ENCODE data around the gene TJP2. TPM values are rescaled to one million over a fixed set of nuclear protein-coding genes. Genes with fewer than 3 reads are reported as not detected.

Gene TJP2
- total RNA-seq, 2 donors from 2014 or later, result 46.2 to 51.6 TPM

- intact Hi-C loops (cut with DNase I), result no loop called here
- no peak for ATAC-seq
- DNase-seq, result no peak
These were observed 10.2 kb downstream of the TJP2 start for GRCh38 chr9:69184266-69184665.

- DNase-seq (no peak), ATAC-seq (peak; percentile 44 to 68)
- intact Hi-C loops (cut with DNase I), result no loop called here
These were observed 12.9 kb downstream of the TJP2 start for GRCh38 chr9:69186841-69187611.

- ATAC-seq, result no peak
- no peak for DNase-seq
- intact Hi-C loops (cut with DNase I), result no loop called here
These were observed 14.9 kb downstream of the TJP2 start for GRCh38 chr9:69188975-69189374.

DNA sequence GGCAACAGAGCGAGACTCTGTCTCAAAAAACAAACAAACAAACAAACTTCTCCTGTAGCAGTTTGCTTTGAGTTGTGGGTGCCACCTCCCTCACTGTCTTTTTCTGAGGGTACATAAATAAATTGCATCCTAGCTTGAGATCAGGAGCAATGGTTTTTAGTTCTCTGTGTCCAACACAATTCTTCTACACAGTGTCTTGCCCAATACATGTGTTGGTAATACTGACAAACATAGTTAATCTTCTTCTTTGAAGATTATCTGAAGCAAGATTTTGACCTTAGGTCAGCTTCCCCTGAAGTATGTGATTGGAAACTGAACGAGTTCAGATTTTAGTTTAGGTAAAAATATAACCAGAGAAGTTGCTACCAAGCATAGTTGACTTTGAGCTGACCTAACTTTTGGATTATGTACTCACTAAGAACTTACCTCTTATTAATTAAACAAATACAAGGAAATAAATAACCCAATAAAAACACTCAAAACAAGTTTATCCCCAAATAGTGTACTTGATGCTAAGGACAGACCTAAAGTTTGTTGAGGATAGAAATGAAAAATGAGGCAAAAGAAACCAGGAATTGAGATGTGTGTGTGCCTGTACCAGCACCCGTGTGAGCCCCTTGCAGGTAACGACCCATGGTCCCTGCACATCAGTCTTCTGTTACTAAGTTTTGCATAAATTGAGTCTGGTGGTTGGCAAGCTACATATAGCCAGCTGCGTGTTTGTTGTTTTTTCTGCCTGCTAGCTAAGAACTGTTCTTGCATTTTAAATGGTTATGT, 16.2 kb downstream of the TJP2 start:
- no peak for DNase-seq
- no peak for ATAC-seq
- intact Hi-C loops (cut with DNase I), result loop anchor here (5.0 to 10.0 kb wide), 3 partner anchors 55 to 153 kb away; partner anchors contain the start of gene FXN (in 1 of the 2)

GRCh38 chr9:69190863-69191181, 16.7 kb downstream of the TJP2 start:
- ATAC-seq (no peak), DNase-seq (no peak)
- intact Hi-C loops (cut with DNase I), result loop anchor here (5.0 to 10.0 kb wide), 3 partner anchors 56 to 154 kb away; partner anchors contain the start of gene FXN (in 1 of the 2)

DNA sequence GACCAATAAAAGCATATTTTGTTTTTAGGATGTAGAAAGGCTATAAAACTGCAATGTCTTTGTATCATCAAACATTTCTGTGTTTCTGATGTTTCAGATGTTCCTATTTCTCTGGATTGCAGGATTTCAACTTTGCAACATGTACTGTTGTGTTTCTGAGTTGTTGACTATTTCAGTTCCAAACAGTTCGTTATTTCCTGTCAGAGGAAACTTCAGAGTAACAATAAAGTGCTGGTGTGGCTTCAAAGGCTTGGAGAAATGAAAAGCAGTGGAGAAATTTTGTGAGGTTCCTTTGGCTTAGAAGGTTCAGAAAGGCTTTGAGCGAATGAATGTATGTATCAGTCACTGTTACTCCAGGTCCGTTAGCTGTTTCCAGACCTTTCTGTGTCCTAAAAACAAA, 17.2 kb downstream of the TJP2 start:
- ATAC-seq, result no peak
- intact Hi-C loops (cut with DNase I), result loop anchor here (5.0 to 10.0 kb wide), 3 partner anchors 56 to 154 kb away; partner anchors contain the start of gene FXN (in 1 of the 2)

DNA sequence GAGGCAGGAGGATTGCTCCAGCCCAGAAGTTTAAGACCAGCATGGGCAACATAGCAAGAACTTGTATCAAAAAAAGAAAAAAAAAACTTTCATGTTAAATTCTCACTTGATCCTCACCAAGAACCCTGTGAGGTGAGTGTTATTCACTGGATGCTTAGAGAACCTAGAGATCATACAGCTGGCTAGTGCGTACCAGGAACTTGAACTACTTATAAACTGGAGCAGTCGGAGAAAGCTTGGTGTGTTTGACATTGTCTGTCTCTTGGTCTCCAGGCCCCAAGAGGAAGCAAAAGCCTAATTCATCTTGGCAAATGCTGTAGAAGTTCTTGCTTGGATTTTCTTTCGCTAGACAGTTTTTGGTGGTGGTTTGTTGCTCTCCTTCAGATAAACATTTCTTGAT, 18.1 kb downstream of the TJP2 start:
- ATAC-seq, result no peak
- intact Hi-C loops (cut with DNase I), result loop anchor here (5.0 to 10.0 kb wide), 3 partner anchors 57 to 155 kb away; partner anchors contain the start of gene FXN (in 1 of the 2)

More for the DNA sequence above, 17.2 kb downstream of the TJP2 start:
- DNase-seq, result no peak

GRCh38 chr9:69193685-69194032, 19.6 kb downstream of the TJP2 start:
- no peak for ATAC-seq
- intact Hi-C loops (cut with DNase I), result loop anchor here (1.0 to 10.0 kb wide), 4 partner anchors 59 to 156 kb away; partner anchors contain the start of gene FXN (in 1 of the 2)
- no peak for DNase-seq

More for the DNA sequence above, 18.1 kb downstream of the TJP2 start:
- DNase-seq, result no peak

- intact Hi-C loops (cut with DNase I), result loop anchor here (5.0 to 10.0 kb wide), 3 partner anchors 60 to 158 kb away; partner anchors contain the start of gene FXN (in 1 of the 2)
- DNase-seq (no peak), ATAC-seq (no peak)
These were observed 20.8 kb downstream of the TJP2 start for GRCh38 chr9:69194702-69195418.

DNA sequence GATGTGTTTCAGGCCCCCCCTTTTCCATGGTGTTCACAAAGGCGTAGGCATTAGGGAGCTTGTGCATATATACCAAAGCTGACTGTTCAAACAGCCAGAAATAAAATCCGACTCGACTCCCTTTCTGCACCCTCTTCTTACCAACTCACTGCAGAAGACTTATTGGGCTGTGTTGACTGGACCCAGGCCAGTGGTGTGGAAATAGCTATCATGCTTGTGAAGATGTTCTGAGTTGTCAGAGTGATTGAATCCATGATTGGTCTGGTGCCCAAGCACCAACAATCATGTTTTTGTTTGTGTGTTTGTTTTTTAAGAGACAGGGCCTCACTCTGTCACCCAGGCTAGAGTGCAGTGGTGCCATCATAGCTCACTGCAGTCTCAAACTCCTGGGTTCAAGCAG, 21.6 kb downstream of the TJP2 start:
- DNase-seq (no peak), ATAC-seq (peak; percentile 22 to 25)
- intact Hi-C loops (cut with DNase I), result loop anchor here in 1 of 2 donors (10.0 kb wide), 1 partner anchor 61 kb away; no protein-coding TSS in a partner anchor

- peak in 1 of 2 donors; percentile 19 for ATAC-seq
- intact Hi-C loops (cut with DNase I), result loop anchor here in 1 of 2 donors (10.0 kb wide), 1 partner anchor 63 kb away; no protein-coding TSS in a partner anchor
- no peak for DNase-seq
These were observed 23.6 kb downstream of the TJP2 start for GRCh38 chr9:69197687-69198086.

GRCh38 chr9:69198521-69199220, 24.6 kb downstream of the TJP2 start:
- DNase-seq (no peak), ATAC-seq (peak in 1 of 2 donors; percentile 21)

DNA sequence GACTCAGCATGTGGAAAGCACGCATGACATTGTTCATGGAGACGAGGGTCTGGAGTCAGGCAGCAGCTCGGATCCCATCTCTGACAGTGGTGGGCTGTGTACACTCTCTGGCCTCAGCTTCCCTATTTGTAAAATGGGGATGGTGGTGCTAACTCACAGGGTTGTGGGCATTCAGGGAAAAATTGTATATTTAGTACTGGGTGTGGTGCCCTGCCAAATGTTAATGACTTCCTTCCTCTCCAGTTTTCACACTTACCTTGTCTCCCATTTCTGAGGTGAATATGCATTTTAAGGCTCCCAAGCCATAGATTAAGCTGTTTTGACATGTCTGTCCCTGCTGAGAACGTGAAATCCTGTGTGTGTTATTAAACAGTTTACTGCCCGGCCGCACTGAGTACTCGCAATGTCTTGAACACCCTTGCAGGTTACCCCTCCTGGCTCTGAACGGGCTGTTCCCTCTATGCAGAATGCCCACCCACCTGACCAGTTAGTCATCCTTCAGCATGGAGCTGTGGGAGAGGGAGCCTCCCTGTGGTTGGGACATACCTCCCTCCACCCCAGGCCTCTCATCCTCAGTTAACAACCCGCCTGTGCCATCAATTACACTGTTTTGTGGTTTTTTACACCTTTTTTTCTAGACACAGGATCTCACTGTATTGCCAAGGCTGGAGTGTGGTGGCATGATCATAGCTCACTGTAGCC, 25.8 kb downstream of the TJP2 start:
- ATAC-seq (peak; percentile 38 to 68), DNase-seq (peak; percentile 45)

More at GRCh38 chr9:69198521-69199220, 24.6 kb downstream of the TJP2 start:
- intact Hi-C loops (cut with DNase I), result loop anchor here in 1 of 2 donors (10.0 kb wide), 1 partner anchor 64 kb away; no protein-coding TSS in a partner anchor

DNA sequence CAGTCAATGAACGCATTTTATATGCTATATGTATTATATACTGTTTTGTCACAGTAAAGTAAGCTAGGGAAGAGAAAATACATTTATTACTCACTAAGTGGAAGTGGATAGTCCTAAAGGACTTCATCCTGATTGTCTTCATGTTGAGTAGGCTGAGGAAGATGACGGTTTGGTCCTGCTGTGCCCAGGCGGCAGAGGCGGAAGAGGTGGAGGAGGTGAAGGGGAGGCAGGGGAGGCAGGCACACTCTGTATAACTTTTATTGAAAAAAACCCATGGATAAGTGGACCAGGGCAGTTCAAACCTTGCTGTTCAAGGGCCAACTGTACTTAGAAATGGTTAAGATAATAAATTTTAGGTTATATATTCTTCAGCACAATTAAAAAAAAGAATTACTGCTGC, 28.5 kb downstream of the TJP2 start:
- intact Hi-C loops (cut with DNase I), result no loop called here
- DNase-seq (no peak), ATAC-seq (no peak)

More for the DNA sequence above, 25.8 kb downstream of the TJP2 start:
- intact Hi-C loops (cut with DNase I), result loop anchor here in 1 of 2 donors (10.0 kb wide), 1 partner anchor 65 kb away; no protein-coding TSS in a partner anchor

DNA sequence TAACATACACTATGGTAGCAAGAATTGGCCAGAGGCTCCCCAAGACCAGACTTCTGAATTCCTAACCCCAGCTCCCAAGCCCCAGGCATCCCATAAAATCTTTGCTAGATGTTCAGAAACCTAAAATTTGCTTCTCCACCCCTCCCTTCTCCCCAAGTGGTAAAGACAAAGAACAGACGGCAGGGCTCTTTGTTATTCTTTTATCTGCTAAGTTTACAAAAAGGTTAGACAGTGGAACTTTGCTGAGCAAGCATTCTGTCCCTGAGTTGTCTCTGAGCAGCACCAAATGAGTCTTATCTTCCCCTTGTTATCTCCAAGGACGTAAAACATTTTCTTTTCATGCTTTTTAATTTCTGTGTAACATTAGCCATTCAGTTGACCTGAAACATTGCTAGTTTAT, 30.2 kb downstream of the TJP2 start:
- intact Hi-C loops (cut with DNase I), result no loop called here
- DNase-seq, result no peak
- ATAC-seq, result peak; percentile 7 to 9

GRCh38 chr9:69204849-69205248, 30.8 kb downstream of the TJP2 start:
- intact Hi-C loops (cut with DNase I), result no loop called here
- DNase-seq (peak; percentile 61), ATAC-seq (peak; percentile 60 to 78)

DNA sequence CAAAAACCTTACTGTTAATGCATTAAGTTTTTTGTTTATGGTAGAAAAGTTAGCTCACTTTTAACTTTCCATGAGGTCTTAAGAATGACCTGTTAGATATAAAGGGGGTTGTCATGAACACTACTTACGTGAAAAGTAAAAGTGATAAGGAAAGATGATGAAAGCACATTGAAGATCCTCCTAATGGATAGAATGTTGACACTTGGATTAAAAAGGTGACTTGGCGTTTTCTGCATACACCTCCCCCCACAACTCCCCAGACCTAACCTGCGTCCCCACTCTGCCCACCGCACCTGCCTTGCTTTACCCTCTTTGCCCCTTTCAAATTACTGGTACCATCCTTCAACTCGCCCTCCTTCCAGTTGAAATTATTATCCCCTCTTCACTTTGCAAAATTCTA, 32.0 kb downstream of the TJP2 start:
- DNase-seq (no peak), ATAC-seq (no peak)
- intact Hi-C loops (cut with DNase I), result no loop called here

DNA sequence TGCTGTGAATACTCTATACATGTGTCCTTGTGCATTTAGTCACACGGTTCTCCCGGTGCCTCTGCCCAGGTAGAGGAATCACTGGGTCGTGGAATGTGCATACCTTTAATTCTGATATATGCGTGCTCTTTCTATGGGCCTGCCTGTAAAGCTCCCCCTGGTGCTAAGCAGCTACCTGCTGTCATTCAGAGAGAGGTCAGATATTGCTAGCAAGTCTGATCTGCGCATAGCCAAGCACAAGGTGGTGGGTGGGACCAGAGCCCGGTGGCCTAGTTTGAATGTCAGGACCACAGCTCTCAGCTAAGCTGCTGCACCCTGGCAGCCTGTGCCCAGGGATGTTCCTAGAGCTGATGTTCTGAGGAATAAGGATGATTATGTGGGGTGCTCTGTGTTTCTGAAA, 33.4 kb downstream of the TJP2 start:
- peak in 1 of 2 donors; percentile 27 for ATAC-seq
- intact Hi-C loops (cut with DNase I), result no loop called here
- no peak for DNase-seq
